ENCODE results near the gene BGLAP. TPM values are rescaled to one million over a fixed set of nuclear protein-coding genes. Genes with fewer than 3 reads are reported as not detected.

BGLAP gene
- total and polyA plus RNA-seq, 2 donors (not counting 3 experiments of a cell fraction or from before 2014, with no cell fraction given), result 0.65 to 1.0 TPM

DNA sequence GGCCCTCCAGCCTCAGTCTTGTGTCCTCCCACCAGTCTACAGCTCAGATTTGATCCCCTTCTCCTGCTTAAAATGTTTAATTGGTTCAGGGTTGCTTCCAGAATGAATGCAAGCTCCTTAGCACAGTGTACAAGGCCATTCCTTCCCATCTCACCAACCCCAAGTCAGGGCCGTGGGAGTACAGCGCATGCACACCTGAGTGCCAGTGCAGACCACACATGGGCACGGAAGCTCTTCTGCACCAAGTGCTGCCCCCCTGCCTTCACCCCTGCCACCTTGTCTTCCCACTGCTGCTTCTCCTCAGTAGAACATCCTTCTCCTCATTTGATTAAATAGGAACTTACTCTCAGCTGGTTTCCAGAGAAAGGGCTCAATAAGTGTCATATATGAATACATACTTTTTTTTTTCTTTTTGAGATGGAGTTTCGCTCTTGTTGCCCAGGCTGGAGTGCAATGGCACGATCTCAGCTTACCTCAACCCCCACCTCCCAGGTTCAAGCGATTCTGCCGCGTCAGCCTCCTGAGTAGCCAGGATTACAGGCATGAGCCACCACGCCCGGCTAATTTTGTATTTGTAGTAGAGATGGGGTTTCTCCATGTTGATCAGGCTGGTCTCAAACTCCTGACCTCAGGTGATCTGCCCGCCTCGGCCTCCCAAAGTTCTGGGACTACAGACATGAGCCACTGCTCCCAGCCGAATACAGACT is 19.8 kb upstream of the BGLAP start:
- no peak overlapping the region for H3K4me2 ChIP-seq (ENCODE audit: insufficient read depth, low read length)
- TF ChIP-seq MYC (IDR thresholded peaks at IDR 0.05; ENCODE audit: low read depth, low read length) (no peak), JUN (IDR thresholded peaks at IDR 0.05; ENCODE audit: borderline replicate concordance, insufficient read depth, insufficient read length, low read depth) (no peak), FOS (IDR thresholded peaks at IDR 0.05; ENCODE audit: borderline replicate concordance, insufficient read depth, low read length) (no peak), GATA2 (IDR thresholded peaks at IDR 0.05; ENCODE audit: insufficient read depth, insufficient read length, low read depth, low read length) (no peak), POLR2AphosphoS5 (IDR thresholded peaks at IDR 0.05; ENCODE audit: insufficient read depth, low read depth, low read length) (no peak), EZH2 (IDR thresholded peaks at IDR 0.05; ENCODE audit: borderline replicate concordance, low read depth, low read length, severe bottlenecking) (no peak), POLR2A (IDR thresholded peaks at IDR 0.05; ENCODE audit: low read depth, low read length) (no peak)
- TF ChIP-seq, protein P1, sequence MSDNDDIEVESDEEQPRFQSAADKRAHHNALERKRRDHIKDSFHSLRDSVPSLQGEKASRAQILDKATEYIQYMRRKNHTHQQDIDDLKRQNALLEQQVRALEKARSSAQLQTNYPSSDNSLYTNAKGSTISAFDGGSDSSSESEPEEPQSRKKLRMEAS (IDR thresholded peaks at IDR 0.05; ENCODE audit: insufficient read depth, insufficient read length), result no peak
- TF ChIP-seq, protein P2, sequence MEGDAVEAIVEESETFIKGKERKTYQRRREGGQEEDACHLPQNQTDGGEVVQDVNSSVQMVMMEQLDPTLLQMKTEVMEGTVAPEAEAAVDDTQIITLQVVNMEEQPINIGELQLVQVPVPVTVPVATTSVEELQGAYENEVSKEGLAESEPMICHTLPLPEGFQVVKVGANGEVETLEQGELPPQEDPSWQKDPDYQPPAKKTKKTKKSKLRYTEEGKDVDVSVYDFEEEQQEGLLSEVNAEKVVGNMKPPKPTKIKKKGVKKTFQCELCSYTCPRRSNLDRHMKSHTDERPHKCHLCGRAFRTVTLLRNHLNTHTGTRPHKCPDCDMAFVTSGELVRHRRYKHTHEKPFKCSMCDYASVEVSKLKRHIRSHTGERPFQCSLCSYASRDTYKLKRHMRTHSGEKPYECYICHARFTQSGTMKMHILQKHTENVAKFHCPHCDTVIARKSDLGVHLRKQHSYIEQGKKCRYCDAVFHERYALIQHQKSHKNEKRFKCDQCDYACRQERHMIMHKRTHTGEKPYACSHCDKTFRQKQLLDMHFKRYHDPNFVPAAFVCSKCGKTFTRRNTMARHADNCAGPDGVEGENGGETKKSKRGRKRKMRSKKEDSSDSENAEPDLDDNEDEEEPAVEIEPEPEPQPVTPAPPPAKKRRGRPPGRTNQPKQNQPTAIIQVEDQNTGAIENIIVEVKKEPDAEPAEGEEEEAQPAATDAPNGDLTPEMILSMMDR (IDR thresholded peaks at IDR 0.05; ENCODE audit: extremely low read depth in 1 of 2, insufficient read depth in 1 of 2, low read depth in 1 of 2, low read length in 2 of 2), result no peak

More for the DNA sequence above, 19.8 kb upstream of the BGLAP start:
- CTCF ChIA-PET, result interaction anchor here (0.9 kb wide), 1 partner anchor 81 kb away, joined by 3 read pairs; no protein-coding TSS in a partner anchor
- no peaks in the 10 kb centered on the region for H3K27me3 ChIP-seq (ENCODE audit: control insufficient read depth in 2 of 2, insufficient read depth in 2 of 2, low read length in 2 of 2)
- H3K27ac ChIP-seq (ENCODE audit: insufficient read depth, low read depth, low read length), result no peak overlapping the region
- no TSS peak for BruUV-seq (replicated peaks)
- peaks cover 5 to 15% of the 10 kb centered on the region in 2 experiments for H3K36me3 ChIP-seq (ENCODE audit: control insufficient read depth in 2 of 2, extremely low read depth in 1 of 2, insufficient read depth in 2 of 2, low read length in 2 of 2)
- no peak overlapping the region for H3K4me3 ChIP-seq (replicated peaks in 1 of 3; ENCODE audit: insufficient read depth in 1 of 3, low read depth in 1 of 3, low read length in 3 of 3)
- POLR2A ChIA-PET, result no interaction called here
- dilution Hi-C loops (cut with MboI; ENCODE audit: extremely low pct_ligation_motif_present, low sequenced_read_pairs) (loop anchor here (10.0 kb wide), 1 partner anchor 87 kb away; no protein-coding TSS in a partner anchor), intact Hi-C loops (cut with micrococcal nuclease) (no loop called here)
- H3K9me3 ChIP-seq (replicated peaks; ENCODE audit: control insufficient read depth, insufficient read depth, low read length), result no peaks in the 10 kb centered on the region
- H3K9ac ChIP-seq (replicated peaks; ENCODE audit: extremely low read depth, insufficient read depth, low read length), result no peak overlapping the region
- no peaks in the 10 kb centered on the region for H3K9me1 ChIP-seq (replicated peaks; ENCODE audit: control insufficient read depth, extremely low read depth, insufficient read depth, low read length)
- H3K79me2 ChIP-seq (ENCODE audit: control insufficient read depth, insufficient read depth, low read length), result peaks cover 13% of the 10 kb centered on the region
- no peaks in the 10 kb centered on the region for H4K20me1 ChIP-seq (replicated peaks; ENCODE audit: control insufficient read depth, extremely low read depth, insufficient read depth, low read length)
- H3K4me1 ChIP-seq (ENCODE audit: control insufficient read depth, extremely low read depth, insufficient read depth, low read length), result peaks cover 20% of the 10 kb centered on the region
- no peak for FAIRE-seq
- no peak for DNase-seq (ENCODE audit: low read depth, low spot score)
- H2AFZ ChIP-seq (ENCODE audit: low read depth, low read length), result no peak overlapping the region
